CD4-positive, alpha-beta T cell (primary cell): ENCODE measurements around the gene ELF2. TPM values are rescaled to one million over a fixed set of nuclear protein-coding genes. Genes with fewer than 3 reads are reported as not detected.

ENCODE experiments used
- ATAC-seq: fragments of 200-7000 bp; cut with Tn5 transposase; one replicate; pipeline ENCODE4 v1.10.0; 2022; ENCODE audit warnings: mild to moderate bottlenecking; ENCODE audit not compliant: poor library complexity
- CTCF ChIA-PET: fragments of 350-600 bp; sonication (Branson Sonifier 250); formaldehyde crosslinking; loops from one replicate; lab custom pipeline; 2021; ENCODE audit warnings: antibody characterized with exemption, inconsistent platforms; lab: Charles Lee
- POLR2A ChIA-PET: fragments of 350-600 bp; sonication (Branson Sonifier 250); formaldehyde crosslinking; loops from one replicate; lab custom pipeline; 2021; ENCODE audit warnings: antibody characterized with exemption, inconsistent platforms; lab: Charles Lee
- DNase-seq, 14 experiments: peaks; one replicate each; pipeline ENCODE4 v3.0.0-alpha.2; 2013 to 2020; ENCODE audit warnings: mixed read lengths in 2 of 14
- H3K27ac ChIP-seq, 2 donors: one replicate each; pipeline versions ENCODE4 v1.5.1 to v1.7.0; 2013; ENCODE audit warnings: low read length in 2 of 2, low read depth in 1 of 2, mild to moderate bottlenecking in 1 of 2
- H3K27me3 ChIP-seq, 2 experiments: 1 replicate in 1 of 2; 2 replicates in 1 of 2; pipeline versions ENCODE4 v1.6.1 to v1.7.0; 2013; ENCODE audit warnings: low read length in 2 of 2, control low read depth in 1 of 2, mild to moderate bottlenecking in 1 of 2, moderate library complexity in 1 of 2; ENCODE audit not compliant: insufficient read depth in 2 of 2, control insufficient read depth in 1 of 2
- H3K36me3 ChIP-seq: one replicate; pipeline ENCODE4 v1.6.1; 2013; ENCODE audit warnings: low read length, control low read depth; ENCODE audit not compliant: insufficient read depth
- H3K4me1 ChIP-seq: one replicate; pipeline ENCODE4 v1.6.1; 2013; ENCODE audit warnings: low read length, control low read depth; ENCODE audit not compliant: insufficient read depth
- H3K4me3 ChIP-seq: one replicate; pipeline ENCODE4 v1.5.1; 2013; ENCODE audit warnings: mild to moderate bottlenecking, low read length, moderate library complexity
- H3K9me3 ChIP-seq, 2 experiments: 1 replicate in 1 of 2; 2 replicates in 1 of 2; pipeline versions ENCODE4 v1.6.1 to v1.7.0; 2013; ENCODE audit warnings: low read length in 2 of 2, mild to moderate bottlenecking in 2 of 2, control low read depth in 1 of 2, moderate library complexity in 1 of 2; ENCODE audit not compliant: control insufficient read depth in 1 of 2, insufficient read depth in 1 of 2
- H3K27ac Mint-ChIP-seq: one replicate; pipeline ENCODE4 v1.8.0; 2020; ENCODE audit warnings: mixed read lengths
- H3K27me3 Mint-ChIP-seq: one replicate; pipeline ENCODE4 v1.8.0; 2021; ENCODE audit warnings: mixed read lengths
- H3K36me3 Mint-ChIP-seq: one replicate; pipeline ENCODE4 v1.8.0; 2021; ENCODE audit warnings: low read depth, mixed read lengths
- H3K4me1 Mint-ChIP-seq: one replicate; pipeline ENCODE4 v1.8.0; 2021; ENCODE audit warnings: low read depth, mixed read lengths
- H3K4me3 Mint-ChIP-seq: one replicate; pipeline ENCODE4 v1.8.0; 2020; ENCODE audit warnings: mild to moderate bottlenecking, mixed read lengths
- H3K9me3 Mint-ChIP-seq: one replicate; pipeline ENCODE4 v1.8.0; 2020; ENCODE audit warnings: mixed read lengths
- CTCF ChIP-seq: fragments of 200-600 bp; IDR thresholded peaks from one replicate; pipeline ENCODE4 v1.8.0; 2022; ENCODE audit warnings: antibody characterized with exemption, mild to moderate bottlenecking
- intact Hi-C, 2 experiments: fragments of 100-400 bp; cut with DNase I in 1 of 2; cut with micrococcal nuclease in 1 of 2; formaldehyde crosslinking; loops; one replicate each; pipeline versions ENCODE4 v1.15.1 to v1.9.0; 2023 to 2025; cut with DNase I, micrococcal nuclease
- total RNA-seq, 174 experiments: library from RNA in 2 of 174; stranded (reverse) in 2 of 174; gene quantifications; one replicate each; pipeline ENCODE4 v1.2.3 and lab custom pipeline; 2021 to 2026

ELF2 gene
- total RNA-seq, 2 experiments from 2014 or later, result 83.3 to 84.1 TPM

GRCh38 chr4:139177869-139178619 lies 1.0 kb upstream of the ELF2 start:
- H3K4me1 Mint-ChIP-seq, result peaks cover 26% of the 10 kb centered on the region
- intact Hi-C loops, result loop anchor here (2.0 to 10.0 kb wide), 10 partner anchors 36 to 1187 kb away; partner anchors contain the start of genes RAB33B (in 2 of the 2), NAA15 (in 1 of the 2) and SETD7 (in 1 of the 2)
- CTCF ChIA-PET, result interaction anchor here (1.0 to 1.1 kb wide), 3 partner anchors 17 to 118 kb away, joined by 3 to 4 read pairs (median 3); no protein-coding TSS in a partner anchor

GRCh38 chr4:139176302-139177048 lies 543 bp downstream of the ELF2 start:
- Histone ChIP-seq H3K4me1 (peaks cover 18% of the 10 kb centered on the region), H3K27me3 (no peaks in the 10 kb centered on the region), H3K36me3 (no peaks in the 10 kb centered on the region), H3K9me3 (no peaks in the 10 kb centered on the region), H3K4me3 (peak overlapping the region; percentile 85), H3K27ac (peak overlapping the region in 1 of 2 donors; percentile 41)
- H3K36me3 Mint-ChIP-seq, result no peaks in the 10 kb centered on the region
- H3K27me3 Mint-ChIP-seq, result no peaks in the 10 kb centered on the region
- DNase-seq (peak; percentile 42 to 90 (median 56)), ATAC-seq (peak; percentile 44)
- intact Hi-C loops, result loop anchor here (2.0 to 10.0 kb wide), 9 partner anchors 34 to 1188 kb away; partner anchors contain the start of genes RAB33B (in 2 of the 2), NAA15 (in 1 of the 2) and SETD7 (in 1 of the 2)
- CTCF ChIA-PET, result interaction anchor here (1.6 kb wide), 1 partner anchor 119 kb away, joined by 7 read pairs; no protein-coding TSS in a partner anchor
- no peaks in the 10 kb centered on the region for H3K9me3 Mint-ChIP-seq
- peak overlapping the region; percentile 96 for H3K4me3 Mint-ChIP-seq
- no peak for TF ChIP-seq CTCF
- POLR2A ChIA-PET, result interaction anchor here (0.9 to 4.0 kb wide), 10 partner anchors 28 to 380 kb away, joined by 3 to 57 read pairs (median 10); partner anchors contain the start of genes NAA15, NDUFC1, RAB33B and SETD7
- peak overlapping the region; percentile 93 for H3K27ac Mint-ChIP-seq
- H3K4me1 Mint-ChIP-seq, result peaks cover 29% of the 10 kb centered on the region

More at GRCh38 chr4:139177869-139178619, 1.0 kb upstream of the ELF2 start:
- Histone ChIP-seq H3K4me3 (peak overlapping the region; percentile 85), H3K36me3 (no peaks in the 10 kb centered on the region), H3K9me3 (no peaks in the 10 kb centered on the region), H3K27me3 (no peaks in the 10 kb centered on the region), H3K4me1 (peaks cover 18% of the 10 kb centered on the region), H3K27ac (peak overlapping the region; percentile 77 to 88)
- POLR2A ChIA-PET, result interaction anchor here (0.9 to 4.0 kb wide), 16 partner anchors 17 to 378 kb away, joined by 3 to 57 read pairs (median 4); partner anchors contain the start of genes NAA15, NDUFC1, NOCT and RAB33B
- ATAC-seq (peak; percentile 74), DNase-seq (peak; percentile 80 to 96 (median 90))
- TF ChIP-seq CTCF, result no peak
- Mint-ChIP-seq H3K36me3 (no peaks in the 10 kb centered on the region), H3K9me3 (no peaks in the 10 kb centered on the region), H3K27me3 (no peaks in the 10 kb centered on the region), H3K27ac (peak overlapping the region; percentile 93), H3K4me3 (peak overlapping the region; percentile 96)
